A549 (cell line): Measurements from ENCODE around the gene ACCSL. TPM values are rescaled to one million over a fixed set of nuclear protein-coding genes. Genes with fewer than 3 reads are reported as not detected.

ENCODE experiments used
- ATAC-seq, 2 experiments: fragments of 200-7000 bp in 1 of 2; fragments of >200 bp in 1 of 2; cut with Nextera tagmentation in 1 of 2; cut with Tn5 transposase in 1 of 2; 3 replicates each; pipeline versions ENCODE4 v1.8.0 to v1.9.1; 2018 to 2020; ENCODE audit warnings: mild to moderate bottlenecking in 1 of 2, moderate library complexity in 1 of 2
- CTCF ChIA-PET: fragments of 300-600 bp; sonication (Branson Sonifier 250); formaldehyde crosslinking; extraction: SDS; loops from one replicate; lab custom pipeline; 2021; ENCODE audit warnings: antibody characterized with exemption, inconsistent platforms; lab: Yijun Ruan, JAX
- POLR2A ChIA-PET: fragments of 350-600 bp; formaldehyde crosslinking; extraction: SDS; loops from one replicate; lab custom pipeline; 2021; ENCODE audit warnings: antibody characterized with exemption, inconsistent platforms; lab: Yijun Ruan, JAX
- DNase-seq, 2 experiments: peaks; one replicate each; pipeline versions ENCODE4 v3.0.0 to v3.0.0-alpha.2; 2011 to 2016; ENCODE audit warnings: low read depth in 1 of 2, low spot score in 1 of 2
- FAIRE-seq: peaks from 2 replicates; lab custom pipeline; 2011; peaks lifted over from hg19 to GRCh38; lab: Jason Lieb, UNC
- H3K27ac ChIP-seq, 2 experiments: fragments of >200 bp; sonication (Bioruptor Twin); formaldehyde crosslinking; 3 replicates each; pipeline ENCODE4 v1.5.1; 2016 to 2017
- H3K4me1 ChIP-seq: fragments of >200 bp; sonication (Bioruptor Twin); formaldehyde crosslinking; 3 replicates; pipeline ENCODE4 v1.6.1; 2016
- H3K4me2 ChIP-seq: fragments of >200 bp; sonication (Bioruptor Twin); formaldehyde crosslinking; 3 replicates; pipeline ENCODE4 v1.6.1; 2016
- H3K4me3 ChIP-seq: fragments of >200 bp; sonication (Bioruptor Twin); formaldehyde crosslinking; 3 replicates; pipeline ENCODE4 v1.5.1; 2016
- H3K9me3 ChIP-seq: fragments of >200 bp; sonication (Bioruptor Twin); formaldehyde crosslinking; 3 replicates; pipeline ENCODE4 v1.6.1; 2016
- CBX8 ChIP-seq: fragments of 200-600 bp; sonication (generic); IDR thresholded peaks from 2 replicates; pipeline ENCODE4 v1.6.1; 2016
- CTCF ChIP-seq: fragments of >200 bp; sonication (Bioruptor Twin); formaldehyde crosslinking; IDR thresholded peaks from 3 replicates; pipeline ENCODE4 v1.5.1; 2016
- FOSL2 ChIP-seq, 2 experiments: fragments of 450-650 bp in 1 of 2; fragments of >200 bp in 1 of 2; sonication (Bioruptor Twin) in 1 of 2; formaldehyde crosslinking; IDR thresholded peaks; 2 replicates each; pipeline versions ENCODE4 v1.5.0 to v1.6.1; 2016 to 2020; ENCODE audit warnings: mild to moderate bottlenecking in 1 of 2, moderate library complexity in 1 of 2
- FOXS1 ChIP-seq: fragments of 250-450 bp; sonication (Bioruptor Pico); IDR thresholded peaks from 2 replicates; pipeline ENCODE4 v1.5.0; 2020; ENCODE audit warnings: mild to moderate bottlenecking, moderate library complexity
- GATA3 ChIP-seq: IDR thresholded peaks from 2 replicates; pipeline ENCODE4 v1.6.1; 2012; ENCODE audit warnings: borderline replicate concordance
- HEYL ChIP-seq: fragments of 250-450 bp; sonication (Bioruptor Pico); IDR thresholded peaks from 2 replicates; pipeline ENCODE4 v1.8.0; 2021; ENCODE audit warnings: mild to moderate bottlenecking, moderate library complexity
- HOXB5 ChIP-seq: fragments of 250-450 bp; sonication (Bioruptor Pico); IDR thresholded peaks from 2 replicates; pipeline ENCODE4 v1.5.0; 2020; ENCODE audit warnings: mild to moderate bottlenecking, moderate library complexity
- JUN ChIP-seq, 2 experiments: fragments of >200 bp; sonication (Bioruptor Twin); formaldehyde crosslinking; IDR thresholded peaks; 2 replicates in 1 of 2; 3 replicates in 1 of 2; pipeline ENCODE4 v1.6.1; 2016 to 2017
- KDM5A ChIP-seq: fragments of 200-600 bp; sonication (generic); IDR thresholded peaks from 2 replicates; pipeline ENCODE4 v1.6.1; 2016; ENCODE audit warnings: antibody characterized with exemption, mild to moderate bottlenecking
- MYC ChIP-seq: IDR thresholded peaks from 2 replicates; pipeline ENCODE4 v1.6.1; 2012; ENCODE audit warnings: mild to moderate bottlenecking, inconsistent platforms, low read length, improper control_type of control experiment, borderline replicate concordance
- NPAS2 ChIP-seq: fragments of 250-450 bp; sonication (Bioruptor Pico); IDR thresholded peaks from 2 replicates; pipeline ENCODE4 v1.8.0; 2022; ENCODE audit warnings: mild to moderate bottlenecking, moderate library complexity, borderline replicate concordance
- PHF8 ChIP-seq: fragments of 200-600 bp; sonication (generic); IDR thresholded peaks from 2 replicates; pipeline ENCODE4 v1.6.1; 2016; ENCODE audit warnings: low read depth, mild to moderate bottlenecking, antibody characterized with exemption, moderate library complexity, borderline replicate concordance
- RAD21 ChIP-seq, 2 experiments: fragments of >200 bp in 1 of 2; sonication (Bioruptor Twin) in 1 of 2; formaldehyde crosslinking in 1 of 2; IDR thresholded peaks in 1 of 2; conservative IDR thresholded peaks in 1 of 2; 2 replicates in 1 of 2; 3 replicates in 1 of 2; pipeline ENCODE4 v1.6.1; 2012 to 2018; ENCODE audit warnings: inconsistent platforms in 1 of 2
- ZFP36 ChIP-seq: fragments of 450-650 bp; IDR thresholded peaks from 2 replicates; pipeline ENCODE4 v1.6.1; 2014; ENCODE audit warnings: borderline replicate concordance; ENCODE audit not compliant: partially characterized antibody
- ZSCAN20 ChIP-seq: fragments of 250-450 bp; sonication (Bioruptor Pico); IDR thresholded peaks from 2 replicates; pipeline ENCODE4 v1.8.0; 2022; ENCODE audit warnings: mild to moderate bottlenecking, moderate library complexity
- WGBS: methylation state at CpG from one replicate; pipeline ENCODE4 v1.1.6; 2017; ENCODE audit errors: missing lambda C conversion rate; 5-methylcytosine and 5-hydroxymethylcytosine counted together
- polyA plus RNA-seq, 4 experiments: library from polyadenylated mRNA; depleted of rRNA in 3 of 4; stranded (reverse); fragments of >200 nt; fragmentation: RNase III in 1 of 4; extraction: RNeasy Plus Mini Kit Qiagen cat#74134 plus additional on column Dnase treatment in 1 of 4; gene quantifications; 2 replicates in 3 of 4; 3 replicates in 1 of 4; pipeline ENCODE4 v1.2.3, GENCODE V29; 2011 to 2017
- TF ChIP-seq, protein P1 (sequence below): fragments of 250-450 bp; sonication (Bioruptor Pico); IDR thresholded peaks from 2 replicates; pipeline ENCODE4 v1.5.0; 2021; ENCODE audit warnings: mild to moderate bottlenecking, moderate library complexity, borderline replicate concordance
- TF ChIP-seq, protein P2 (sequence below): fragments of >200 bp; sonication (Bioruptor Twin); formaldehyde crosslinking; IDR thresholded peaks from 3 replicates; pipeline ENCODE4 v1.6.1; 2016

ACCSL gene
- polyA plus RNA-seq, 2 of the 4 experiments (the other 2 are of a cell fraction), result not detected

GRCh38 chr11:44096360-44097185, 48.8 kb downstream of the ACCSL start:
- TF ChIP-seq ZFP36, result no peak
- TF ChIP-seq, all 56 proteins: peak for 0
- 37% methylated on average over 6 of the region's 18 CpGs for WGBS
- H3K4me1 ChIP-seq, result peaks cover 13% of the 10 kb centered on the region
- H3K27ac ChIP-seq, result peak overlapping the region; percentile 79 to 94
- H3K4me3 ChIP-seq, result peak overlapping the region; percentile 75
- peak overlapping the region; percentile 89 for H3K4me2 ChIP-seq
- FAIRE-seq (no peak), DNase-seq (peak; percentile 4 to 10), ATAC-seq (peak in 1 of 2 experiments; percentile 56; a peak in 5 of 6 replicates)
- CTCF ChIA-PET, result interaction anchor here (1.0 kb wide), 1 partner anchor 151 kb away, joined by 3 read pairs; no protein-coding TSS in a partner anchor
- POLR2A ChIA-PET, result no interaction called here
- no peaks in the 10 kb centered on the region for H3K9me3 ChIP-seq

DNA sequence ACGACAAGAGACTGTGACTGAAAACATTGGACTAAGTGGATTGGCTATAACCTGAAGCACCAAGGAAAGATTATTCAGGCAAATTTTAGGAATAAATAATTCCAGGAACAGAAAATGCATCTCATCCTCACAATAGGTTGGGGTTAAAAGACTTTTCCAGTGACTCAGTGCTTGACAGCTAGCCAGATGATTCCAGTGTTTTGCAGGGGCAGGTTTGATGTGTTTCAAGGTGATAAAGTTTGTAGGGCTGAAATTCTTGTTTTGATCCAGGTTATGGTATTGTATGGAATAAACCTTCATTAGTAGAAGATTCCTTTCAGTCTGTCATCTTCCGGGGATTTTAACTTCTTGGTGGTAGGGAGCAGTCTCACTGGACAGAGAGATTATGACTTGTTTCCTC, 50.0 kb downstream of the ACCSL start:
- no peak overlapping the region for H3K4me3 ChIP-seq
- no peak overlapping the region for H3K27ac ChIP-seq
- peaks cover 13% of the 10 kb centered on the region for H3K4me1 ChIP-seq
- WGBS, result 90% methylated on average over 2 of the region's 2 CpGs
- CTCF ChIA-PET, result interaction anchor here (0.7 to 1.1 kb wide), 3 partner anchors 25 to 208 kb away, joined by 3 read pairs; no protein-coding TSS in a partner anchor
- no peak for DNase-seq
- FAIRE-seq, result no peak
- H3K4me2 ChIP-seq, result no peak overlapping the region
- no peaks in the 10 kb centered on the region for H3K9me3 ChIP-seq
- no peak for ATAC-seq
- TF ChIP-seq PHF8, result no peak
- TF ChIP-seq ZSCAN20 (CRISPR knock-in tag), result no peak
- no peak for TF ChIP-seq HEYL (CRISPR knock-in tag)
- no peak for TF ChIP-seq FOSL2 (IDR thresholded peaks at IDR 0.05)
- TF ChIP-seq FOSL2 (CRISPR knock-in tag; IDR thresholded peaks at IDR 0.05), result no peak
- TF ChIP-seq FOXS1 (CRISPR knock-in tag), result no peak
- TF ChIP-seq RAD21 (conservative IDR thresholded peaks at IDR 0.05 in 1 of 2, IDR thresholded peaks at IDR 0.05 in 1 of 2), result no peak
- TF ChIP-seq, protein P1, sequence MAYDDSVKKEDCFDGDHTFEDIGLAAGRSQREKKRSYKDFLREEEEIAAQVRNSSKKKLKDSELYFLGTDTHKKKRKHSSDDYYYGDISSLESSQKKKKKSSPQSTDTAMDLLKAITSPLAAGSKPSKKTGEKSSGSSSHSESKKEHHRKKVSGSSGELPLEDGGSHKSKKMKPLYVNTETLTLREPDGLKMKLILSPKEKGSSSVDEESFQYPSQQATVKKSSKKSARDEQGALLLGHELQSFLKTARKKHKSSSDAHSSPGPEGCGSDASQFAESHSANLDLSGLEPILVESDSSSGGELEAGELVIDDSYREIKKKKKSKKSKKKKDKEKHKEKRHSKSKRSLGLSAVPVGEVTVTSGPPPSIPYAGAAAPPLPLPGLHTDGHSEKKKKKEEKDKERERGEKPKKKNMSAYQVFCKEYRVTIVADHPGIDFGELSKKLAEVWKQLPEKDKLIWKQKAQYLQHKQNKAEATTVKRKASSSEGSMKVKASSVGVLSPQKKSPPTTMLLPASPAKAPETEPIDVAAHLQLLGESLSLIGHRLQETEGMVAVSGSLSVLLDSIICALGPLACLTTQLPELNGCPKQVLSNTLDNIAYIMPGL (CRISPR knock-in tag), result no peak
- TF ChIP-seq, protein P2, sequence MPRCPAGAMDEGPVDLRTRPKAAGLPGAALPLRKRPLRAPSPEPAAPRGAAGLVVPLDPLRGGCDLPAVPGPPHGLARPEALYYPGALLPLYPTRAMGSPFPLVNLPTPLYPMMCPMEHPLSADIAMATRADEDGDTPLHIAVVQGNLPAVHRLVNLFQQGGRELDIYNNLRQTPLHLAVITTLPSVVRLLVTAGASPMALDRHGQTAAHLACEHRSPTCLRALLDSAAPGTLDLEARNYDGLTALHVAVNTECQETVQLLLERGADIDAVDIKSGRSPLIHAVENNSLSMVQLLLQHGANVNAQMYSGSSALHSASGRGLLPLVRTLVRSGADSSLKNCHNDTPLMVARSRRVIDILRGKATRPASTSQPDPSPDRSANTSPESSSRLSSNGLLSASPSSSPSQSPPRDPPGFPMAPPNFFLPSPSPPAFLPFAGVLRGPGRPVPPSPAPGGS, result no peak
- TF ChIP-seq KDM5A, result no peak
- no peak for TF ChIP-seq CBX8
- no peak for TF ChIP-seq HOXB5 (CRISPR knock-in tag)
- no peak for TF ChIP-seq CTCF
- TF ChIP-seq MYC, result no peak
- TF ChIP-seq GATA3, result no peak
- POLR2A ChIA-PET, result no interaction called here

- FAIRE-seq (no peak), DNase-seq (no peak), ATAC-seq (no peak)
- Histone ChIP-seq H3K4me3 (no peak overlapping the region), H3K4me2 (no peak overlapping the region), H3K27ac (no peak overlapping the region), H3K4me1 (peaks cover 8% of the 10 kb centered on the region), H3K9me3 (no peaks in the 10 kb centered on the region)
- TF ChIP-seq JUN (IDR thresholded peaks at IDR 0.05), result no peak
- TF ChIP-seq NPAS2 (CRISPR knock-in tag), result no peak
- WGBS, result 96% methylated on average over 2 of the region's 2 CpGs
- POLR2A ChIA-PET, result no interaction called here
- CTCF ChIA-PET, result interaction anchor here (1.1 to 2.7 kb wide), 3 partner anchors 9 to 438 kb away, joined by 3 to 23 read pairs (median 7); no protein-coding TSS in a partner anchor
These were observed 53.3 kb downstream of the ACCSL start for GRCh38 chr11:44101098-44101497.
